Common myeloid progenitor, CD34-positive (primary cell): ENCODE data around the gene CACNA1S.

Experiments used
- CTCF ChIA-PET: fragments of 350-600 bp; sonication (Branson Sonifier 250); formaldehyde crosslinking; loops from one replicate; lab custom pipeline; 2021; ENCODE audit warnings: antibody characterized with exemption; lab: Charles Lee
- POLR2A ChIA-PET: fragments of 350-600 bp; sonication (Branson Sonifier 250); formaldehyde crosslinking; loops from one replicate; lab custom pipeline; 2021; ENCODE audit warnings: antibody characterized with exemption; lab: Charles Lee
- DNase-seq, 3 donors: peaks; one replicate each; pipeline versions ENCODE4 v3.0.0 to v3.0.0-alpha.2; 2013
- H3K27ac ChIP-seq, 2 experiments: 1 replicate in 1 of 2; 2 replicates in 1 of 2; pipeline ENCODE4 v1.7.0; 2013; ENCODE audit warnings: inconsistent platforms in 2 of 2, low read length in 2 of 2, mild to moderate bottlenecking in 2 of 2, low read depth in 1 of 2, moderate library complexity in 1 of 2; ENCODE audit not compliant: severe bottlenecking in 2 of 2, insufficient read depth in 1 of 2, poor library complexity in 1 of 2
- H3K27me3 ChIP-seq, 5 experiments: replicated peaks in 2 of 5; 1 replicate in 3 of 5; 2 replicates in 2 of 5; pipeline versions ENCODE4 v1.6.1 to v1.7.0; 2013; ENCODE audit warnings: low read length in 4 of 5, mild to moderate bottlenecking in 2 of 5, moderate library complexity in 2 of 5, inconsistent platforms in 1 of 5; ENCODE audit not compliant: insufficient read depth in 5 of 5, control insufficient read depth in 4 of 5
- H3K36me3 ChIP-seq, 4 experiments: 1 replicate in 2 of 4; 2 replicates in 2 of 4; pipeline versions ENCODE4 v1.6.1 to v1.7.0; 2013; ENCODE audit warnings: low read length in 3 of 4, control low read depth in 1 of 4, mild to moderate bottlenecking in 1 of 4; ENCODE audit not compliant: control insufficient read depth in 4 of 4, insufficient read depth in 4 of 4
- H3K4me1 ChIP-seq, 4 experiments: 1 replicate in 3 of 4; 2 replicates in 1 of 4; pipeline versions ENCODE4 v1.6.1 to v1.7.1; 2013; ENCODE audit warnings: low read length in 3 of 4, mild to moderate bottlenecking in 3 of 4, control low read depth in 1 of 4, inconsistent platforms in 1 of 4, moderate library complexity in 1 of 4; ENCODE audit not compliant: control insufficient read depth in 4 of 4, insufficient read depth in 4 of 4; ENCODE audit errors: control extremely low read depth in 1 of 4
- H3K4me3 ChIP-seq, 7 experiments: 1 replicate in 4 of 7; 2 replicates in 3 of 7; pipeline versions ENCODE4 v1.5.1 to v1.7.0; 2013; ENCODE audit warnings: mild to moderate bottlenecking in 7 of 7, low read length in 6 of 7, moderate library complexity in 6 of 7, inconsistent platforms in 2 of 7, low read depth in 2 of 7, control low read depth in 1 of 7; ENCODE audit not compliant: insufficient read depth in 4 of 7, control insufficient read depth in 1 of 7; ENCODE audit errors: extremely low read depth in 1 of 7
- H3K9me3 ChIP-seq, 5 experiments: 1 replicate in 4 of 5; 2 replicates in 1 of 5; pipeline versions ENCODE4 v1.6.1 to v1.7.1; 2013; ENCODE audit warnings: low read length in 4 of 5, mild to moderate bottlenecking in 2 of 5, inconsistent platforms in 1 of 5, low read depth in 1 of 5, moderate library complexity in 1 of 5; ENCODE audit not compliant: control insufficient read depth in 4 of 5, insufficient read depth in 2 of 5; ENCODE audit errors: control extremely low read depth in 1 of 5
- WGBS: methylation state at CpG from one replicate; pipeline ENCODE4 v1.1.5; 2013; ENCODE audit not compliant: insufficient coverage; 5-methylcytosine and 5-hydroxymethylcytosine counted together

CACNA1S gene

GRCh38 chr1:201144701-201145100, 32.5 kb upstream of the CACNA1S start:
- POLR2A ChIA-PET, result no interaction called here
- H3K4me3 ChIP-seq, result no peak overlapping the region
- H3K27me3 ChIP-seq, result no peaks in the 10 kb centered on the region
- no peak overlapping the region for H3K27ac ChIP-seq
- WGBS, result 67% methylated on average over 3 of the region's 5 CpGs
- no peaks in the 10 kb centered on the region for H3K4me1 ChIP-seq
- peaks cover 17 to 94% (median 80%) of the 10 kb centered on the region in 4 experiments for H3K36me3 ChIP-seq
- CTCF ChIA-PET, result no interaction called here
- no peak for DNase-seq
- no peaks in the 10 kb centered on the region for H3K9me3 ChIP-seq

- DNase-seq, result no peak
- H3K27me3 ChIP-seq, result no peaks in the 10 kb centered on the region
- H3K36me3 ChIP-seq, result peaks cover 14 to 97% (median 83%) of the 10 kb centered on the region in 4 experiments
- no peak overlapping the region for H3K27ac ChIP-seq
- H3K4me1 ChIP-seq, result no peaks in the 10 kb centered on the region
- H3K4me3 ChIP-seq, result no peak overlapping the region
- WGBS, result 99% methylated on average over 14 of the region's 18 CpGs
- no peaks in the 10 kb centered on the region for H3K9me3 ChIP-seq
- ChIA-PET POLR2A (no interaction called here), CTCF (no interaction called here)
Measured at GRCh38 chr1:201143726-201144635, 31.8 kb upstream of the CACNA1S start.

GRCh38 chr1:201142849-201143725, 30.9 kb upstream of the CACNA1S start:
- ChIA-PET POLR2A (no interaction called here), CTCF (interaction anchor here (1.1 kb wide), 1 partner anchor 29 kb away, joined by 3 read pairs; no protein-coding TSS in a partner anchor)
- 96% methylated on average over 10 of the region's 16 CpGs for WGBS
- no peak for DNase-seq
- H3K4me3 ChIP-seq, result no peak overlapping the region
- peaks cover 8 to 96% (median 79%) of the 10 kb centered on the region in 4 experiments for H3K36me3 ChIP-seq
- no peaks in the 10 kb centered on the region for H3K27me3 ChIP-seq
- H3K4me1 ChIP-seq, result no peaks in the 10 kb centered on the region
- H3K9me3 ChIP-seq, result no peaks in the 10 kb centered on the region
- no peak overlapping the region for H3K27ac ChIP-seq

- Histone ChIP-seq H3K27ac (no peak overlapping the region), H3K36me3 (peaks cover 8 to 92% (median 70%) of the 10 kb centered on the region in 4 experiments), H3K4me1 (no peaks in the 10 kb centered on the region), H3K27me3 (no peaks in the 10 kb centered on the region), H3K9me3 (no peaks in the 10 kb centered on the region), H3K4me3 (no peak overlapping the region)
- no peak for DNase-seq
- POLR2A ChIA-PET, result no interaction called here
- CTCF ChIA-PET, result interaction anchor here (0.9 to 1.1 kb wide), 2 partner anchors 16 to 30 kb away, joined by 3 read pairs; no protein-coding TSS in a partner anchor
- WGBS, result over 99% methylated on average over 15 of the region's 16 CpGs
Measured at GRCh38 chr1:201142011-201142848, 30.0 kb upstream of the CACNA1S start.

GRCh38 chr1:201141418-201141817, 29.2 kb upstream of the CACNA1S start:
- Histone ChIP-seq H3K4me3 (no peak overlapping the region), H3K27me3 (no peaks in the 10 kb centered on the region), H3K9me3 (no peaks in the 10 kb centered on the region), H3K36me3 (peaks cover 8 to 92% (median 68%) of the 10 kb centered on the region in 4 experiments), H3K27ac (no peak overlapping the region), H3K4me1 (no peaks in the 10 kb centered on the region)
- CTCF ChIA-PET, result interaction anchor here (0.6 to 0.9 kb wide), 2 partner anchors 17 to 62 kb away, joined by 3 read pairs; no protein-coding TSS in a partner anchor
- WGBS, result 92% methylated on average over 5 of the region's 5 CpGs
- POLR2A ChIA-PET, result no interaction called here
- no peak for DNase-seq

- POLR2A ChIA-PET, result no interaction called here
- H3K9me3 ChIP-seq, result no peaks in the 10 kb centered on the region
- peaks cover 8 to 92% (median 65%) of the 10 kb centered on the region in 4 experiments for H3K36me3 ChIP-seq
- H3K4me1 ChIP-seq, result no peaks in the 10 kb centered on the region
- CTCF ChIA-PET, result interaction anchor here (0.6 to 1.0 kb wide), 2 partner anchors 26 to 62 kb away, joined by 3 to 4 read pairs; no protein-coding TSS in a partner anchor
- no peak for DNase-seq
- 93% methylated on average over 7 of the region's 8 CpGs for WGBS
- no peak overlapping the region for H3K27ac ChIP-seq
- H3K4me3 ChIP-seq, result no peak overlapping the region
- H3K27me3 ChIP-seq, result no peaks in the 10 kb centered on the region
Measured at GRCh38 chr1:201140941-201141260, 28.7 kb upstream of the CACNA1S start.
